HG02571 (cell line): ENCODE data around the gene VRK1.
"Not testable (repeated sequence)": the region's sequence is repeated elsewhere in the genome, so short reads cannot be mapped to it uniquely, and the experiment has no call there.

Source experiments
- ATAC-seq: cut with Tn5 transposase; IDR thresholded peaks from one replicate; pipeline ENCODE4 v1.9.1; 2021; ENCODE audit warnings: mild to moderate bottlenecking, moderate library complexity; ENCODE audit not compliant: unreplicated experiment

VRK1 gene

GRCh38 chr14:96796851-96797581 is at the start of gene VRK1:
Gene VRK1 (plus strand): TSS chr14:96797382. CDS start chr14:96833472, 36,090 bp downstream.
- ATAC-seq, result peak; percentile 97

GRCh38 chr14:96747608-96748007 is 49.6 kb upstream of the VRK1 start:
- no peak for ATAC-seq

GRCh38 chr14:96748362-96748761 is 48.8 kb upstream of the VRK1 start:
- ATAC-seq, result no peak

- no peak for ATAC-seq
Observed at GRCh38 chr14:96751505-96751904, 45.7 kb upstream of the VRK1 start.

DNA sequence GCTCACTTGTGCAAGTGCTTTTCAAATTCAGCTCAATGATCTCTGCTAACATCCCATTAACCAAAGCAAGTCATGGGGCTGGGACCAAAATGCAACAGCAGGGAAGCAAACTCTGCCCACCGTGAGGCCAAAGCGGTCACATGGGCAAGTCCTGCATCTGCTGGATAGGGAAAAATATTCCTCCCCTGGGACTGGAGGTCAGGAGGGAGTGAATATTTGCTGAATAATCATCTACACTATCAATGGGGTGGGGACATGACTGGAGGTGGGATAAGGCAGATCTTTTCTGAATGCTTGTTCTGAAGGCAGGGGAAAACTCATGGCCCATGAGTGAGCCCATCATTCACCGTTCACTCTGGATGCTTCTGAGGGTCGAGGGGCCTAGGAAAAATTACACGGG is 45.1 kb upstream of the VRK1 start:
- ATAC-seq, result no peak

DNA sequence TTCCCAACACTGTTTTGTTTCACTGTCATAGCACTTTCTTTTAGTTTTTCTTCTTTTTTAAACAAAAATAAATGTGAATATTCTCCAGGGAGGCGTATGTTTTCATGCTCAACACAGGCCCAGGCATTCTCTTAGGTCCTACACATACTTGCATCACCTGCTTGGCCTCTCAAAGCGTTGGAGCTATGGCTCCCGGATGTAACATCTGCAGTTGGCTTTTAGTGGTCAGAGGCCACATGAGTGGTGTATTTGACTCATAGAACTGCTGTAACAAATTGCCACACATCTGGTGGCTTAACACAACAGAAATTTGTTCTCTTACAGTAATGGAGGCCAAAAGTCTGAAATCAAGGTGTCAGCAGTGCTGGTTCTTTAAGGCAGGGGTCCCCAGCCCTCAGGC is 44.6 kb upstream of the VRK1 start:
- no peak for ATAC-seq

DNA sequence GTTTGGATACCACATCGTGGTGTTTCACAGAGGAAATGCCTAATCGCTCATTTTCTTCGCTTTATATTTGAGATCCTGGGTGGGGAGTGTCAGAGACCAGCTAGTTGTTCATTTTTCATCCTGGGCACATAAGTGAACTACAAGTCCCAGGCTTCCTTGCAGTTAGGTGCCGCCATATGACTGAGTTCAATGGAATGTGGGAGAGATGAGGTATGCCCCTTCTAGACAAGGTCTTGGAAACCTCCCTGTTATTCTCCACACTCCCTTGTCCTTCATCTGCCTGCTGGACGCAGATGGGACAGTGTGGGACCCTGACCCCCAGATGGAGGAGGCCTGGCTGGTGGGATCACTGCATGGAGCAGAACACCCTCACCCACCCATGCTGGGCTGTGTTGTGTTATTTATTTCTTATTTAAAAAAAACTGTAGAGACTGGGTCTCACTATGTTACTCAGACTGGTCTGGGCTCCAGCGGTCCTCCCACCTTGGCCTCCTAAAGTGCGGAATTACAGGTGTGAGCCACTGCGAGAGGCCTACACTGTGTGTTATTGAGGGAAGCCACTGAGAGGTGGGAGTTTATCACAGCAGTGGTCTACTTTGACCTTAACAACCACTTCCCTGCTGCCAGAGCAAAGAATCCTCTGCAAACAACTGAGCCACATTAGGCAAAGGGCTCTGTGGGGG is 42.9 kb upstream of the VRK1 start:
- ATAC-seq, result no peak

- ATAC-seq, result no peak
Observed at GRCh38 chr14:96754845-96755184, 42.4 kb upstream of the VRK1 start.

DNA sequence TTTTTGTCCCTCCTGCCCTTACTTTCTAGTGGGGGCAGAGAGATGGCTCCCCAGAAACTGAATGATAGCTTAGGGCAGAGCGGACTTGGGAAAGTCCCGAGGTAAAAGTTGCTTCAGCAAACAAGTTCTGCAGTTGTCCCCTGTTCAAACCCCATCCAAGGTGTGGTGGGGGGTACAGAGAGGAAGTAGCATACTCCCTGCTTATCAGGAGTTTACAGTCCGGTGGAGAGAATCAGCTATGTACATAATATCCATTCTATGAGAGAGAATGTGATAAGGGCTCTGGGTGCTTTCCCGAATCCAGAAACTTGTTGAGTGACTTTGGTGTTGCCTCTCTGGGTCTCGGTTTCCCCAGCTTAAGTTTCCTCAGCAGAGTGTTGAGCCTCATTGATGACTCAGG is 40.4 kb upstream of the VRK1 start:
- no peak for ATAC-seq

DNA sequence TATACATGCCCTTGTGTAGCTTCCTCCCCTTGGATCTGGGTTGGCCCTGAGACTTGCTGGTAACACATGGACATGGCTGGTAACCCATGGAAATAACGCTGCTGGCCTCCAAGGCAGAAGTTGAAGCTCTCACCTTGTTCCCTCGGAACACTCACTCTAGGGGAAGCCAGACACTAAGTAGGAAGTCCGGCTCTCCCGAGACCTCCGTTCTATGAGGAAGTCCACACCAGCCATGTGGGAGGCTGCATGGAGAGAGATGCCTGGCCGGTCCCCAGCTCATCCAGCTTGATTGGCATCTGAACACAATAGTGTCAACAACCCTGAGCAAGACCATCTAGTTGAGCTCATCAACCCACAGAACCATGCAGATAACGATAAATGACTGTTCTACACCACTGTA is 39.7 kb upstream of the VRK1 start:
- ATAC-seq, result no peak

DNA sequence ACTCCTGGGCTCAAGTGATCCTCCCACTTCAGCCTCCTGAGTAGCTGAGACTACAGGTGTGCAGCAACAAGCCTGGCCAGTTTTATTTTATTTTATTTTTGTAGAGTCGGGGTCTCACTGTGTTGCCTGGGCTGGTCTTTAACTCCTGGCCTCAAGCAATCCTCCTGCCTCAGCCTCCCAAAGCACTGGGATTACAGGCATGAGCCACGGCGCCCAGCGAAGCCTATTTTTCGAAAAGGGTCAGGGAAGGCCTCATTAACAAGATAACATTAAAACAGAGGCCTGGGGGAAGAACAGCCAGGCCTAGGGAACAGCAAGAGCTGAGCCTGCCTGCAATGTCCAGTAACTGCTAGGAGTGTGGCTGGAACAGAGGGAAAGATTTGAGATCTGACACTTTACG is 36.1 kb upstream of the VRK1 start:
- ATAC-seq, result no peak

DNA sequence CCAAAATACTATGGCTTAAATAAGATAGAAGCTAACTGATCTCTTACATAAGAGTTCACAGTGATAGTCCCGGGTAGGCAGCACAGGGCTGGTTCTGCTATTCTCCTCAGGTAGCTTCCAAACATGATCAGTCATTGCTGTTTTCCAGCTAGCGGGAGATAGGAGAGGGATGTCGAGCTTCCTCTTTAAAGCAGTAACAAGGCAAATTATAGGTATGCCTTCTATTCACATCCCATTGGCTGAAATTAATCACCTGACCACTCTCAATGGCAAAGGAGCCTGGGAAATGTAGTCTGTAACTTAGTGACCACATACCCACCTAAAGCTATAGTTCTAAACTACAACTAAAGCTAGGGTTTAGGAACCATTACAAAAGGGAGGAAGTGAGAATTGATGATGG is 34.5 kb upstream of the VRK1 start:
- peak; percentile 80 for ATAC-seq

- no peak for ATAC-seq
Observed at GRCh38 chr14:96764012-96764411, 33.2 kb upstream of the VRK1 start.

DNA sequence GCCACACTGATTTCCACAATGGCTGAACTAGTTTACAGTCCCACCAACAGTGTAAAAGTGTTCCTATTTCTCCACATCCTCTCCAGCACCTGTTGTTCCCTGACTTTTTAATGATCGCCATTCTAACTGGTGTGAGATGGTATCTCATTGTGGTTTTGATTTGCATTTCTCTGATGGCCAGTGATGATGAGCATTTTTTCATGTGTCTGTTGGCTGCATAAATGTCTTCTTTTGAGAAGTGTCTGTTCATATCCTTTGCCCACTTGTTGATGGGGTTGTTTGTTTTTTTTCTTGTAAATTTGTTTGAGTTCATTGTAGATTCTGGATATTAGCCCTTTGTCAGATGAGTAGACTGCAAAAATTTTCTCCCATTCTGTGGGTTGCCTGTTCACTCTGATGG is 32.0 kb upstream of the VRK1 start:
- not testable (repeated sequence) for ATAC-seq

- no peak for ATAC-seq
Observed at GRCh38 chr14:96772929-96773328, 24.3 kb upstream of the VRK1 start.

- no peak for ATAC-seq
Observed at GRCh38 chr14:96776791-96777190, 20.4 kb upstream of the VRK1 start.

DNA sequence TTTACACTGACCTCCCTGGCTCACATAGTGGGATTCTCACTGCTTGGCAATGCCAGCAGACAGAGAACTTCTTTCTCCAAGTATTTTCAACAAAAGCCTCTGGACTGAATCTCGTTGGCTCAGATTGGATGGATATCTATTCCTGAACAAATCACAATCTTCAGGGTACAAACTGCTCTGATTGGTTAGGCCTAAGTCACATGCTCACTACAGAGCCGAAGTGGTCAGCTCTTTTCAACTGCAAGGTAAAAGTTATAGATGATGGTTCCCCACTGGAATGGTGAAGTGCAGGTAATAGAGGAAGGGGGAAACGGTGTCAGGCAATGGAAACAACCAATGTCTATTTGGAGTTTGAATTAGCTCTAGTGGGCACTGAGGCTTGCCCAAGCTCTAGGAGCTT is 16.7 kb upstream of the VRK1 start:
- no peak for ATAC-seq

GRCh38 chr14:96781371-96781770 is 15.8 kb upstream of the VRK1 start:
- ATAC-seq, result no peak

- ATAC-seq, result no peak
Observed at GRCh38 chr14:96782436-96782835, 14.7 kb upstream of the VRK1 start.

DNA sequence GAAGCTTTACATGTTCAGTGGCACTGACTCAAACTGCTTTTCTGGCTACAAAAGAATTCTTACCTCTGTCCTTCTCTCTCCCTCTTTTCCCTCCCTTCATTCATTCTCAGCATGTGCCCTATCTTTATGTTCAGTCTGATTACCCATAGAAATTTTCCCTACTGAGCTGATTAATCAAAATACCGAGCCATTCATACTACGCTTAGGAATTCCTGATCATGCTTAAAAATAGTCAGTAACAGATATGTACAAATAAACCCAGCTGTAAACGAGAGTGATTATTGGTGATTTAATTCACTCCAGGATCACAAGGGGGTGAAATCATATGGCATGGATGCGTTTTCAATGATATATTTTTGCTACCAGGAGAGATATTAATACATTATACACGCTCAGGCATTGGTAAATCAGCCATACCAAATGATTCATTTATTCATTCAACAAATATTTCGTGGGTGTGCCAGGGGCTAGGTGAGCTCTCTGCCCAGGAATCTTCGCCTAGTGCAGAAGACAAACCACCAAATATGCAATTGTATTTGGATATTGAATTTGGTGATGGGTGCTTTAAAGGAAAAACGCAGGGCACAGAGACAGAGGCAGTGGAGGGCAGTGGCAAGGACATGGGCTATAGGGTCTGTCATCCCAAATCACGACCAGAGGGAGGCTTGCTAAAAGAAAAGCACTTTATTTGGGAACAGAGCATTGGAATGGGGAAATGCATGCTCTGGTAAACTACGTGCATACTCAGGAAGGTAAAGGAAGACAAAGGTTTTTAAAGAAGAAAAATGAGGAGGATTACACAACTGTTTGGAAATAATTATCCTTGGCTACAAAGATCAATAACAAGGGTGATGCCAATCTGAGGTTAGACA is 13.9 kb upstream of the VRK1 start:
- no peak for ATAC-seq

- no peak for ATAC-seq
Observed at GRCh38 chr14:96783915-96784224, 13.3 kb upstream of the VRK1 start.

DNA sequence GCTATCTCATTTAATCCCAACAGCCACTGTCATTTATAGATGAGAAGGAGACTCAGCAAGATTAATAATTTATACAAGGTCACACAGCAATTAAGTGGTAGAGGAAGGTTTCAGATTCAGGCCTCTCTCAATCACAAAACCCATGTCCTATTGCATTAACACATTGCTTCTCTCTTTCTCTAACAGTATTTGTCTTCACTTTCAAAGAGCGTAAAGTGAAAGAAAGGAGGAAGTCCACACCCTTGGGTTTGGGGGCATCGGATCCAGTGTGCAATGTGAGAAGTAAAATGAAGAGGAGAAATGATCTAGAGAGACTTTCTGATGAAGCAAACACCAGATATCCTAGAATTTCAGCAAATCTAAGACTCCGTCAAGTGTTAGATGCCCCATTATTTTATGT is 7.0 kb upstream of the VRK1 start:
- ATAC-seq, result no peak
